ENCODE results near the gene HSPA4L.

Gene HSPA4L

GRCh38 chr4:127780598-127780997, 1.5 kb upstream of the HSPA4L start:
- peaks cover 17% of the 10 kb centered on the region for H3K4me1 ChIP-seq (ENCODE audit: control insufficient read depth, low read length)

GRCh38 chr4:127781300-127782024, 660 bp upstream of the HSPA4L start:
- Histone ChIP-seq H3K9me2 (replicated peaks; ENCODE audit: control insufficient read depth, low read length) (no peaks in the 10 kb centered on the region), H3F3A (ENCODE audit: control insufficient read depth, insufficient read depth) (peaks cover 10% of the 10 kb centered on the region), H3K27me3 (ENCODE audit: control insufficient read depth, low read length) (peaks cover 55% of the 10 kb centered on the region), H4K20me1 (ENCODE audit: control insufficient read depth, insufficient read depth, low read depth, low read length) (no peaks in the 10 kb centered on the region), H3K4me3 (ENCODE audit: low read length) (peak overlapping the region; percentile 87), H3K9me3 (ENCODE audit: control insufficient read depth, insufficient read depth, low read length) (no peaks in the 10 kb centered on the region), H3K4me1 (ENCODE audit: control insufficient read depth, low read length) (peaks cover 17% of the 10 kb centered on the region), H3K27ac (ENCODE audit: low read depth, low read length) (no peak overlapping the region), H3K36me3 (ENCODE audit: control insufficient read depth, low read length) (no peaks in the 10 kb centered on the region), H3K79me2 (ENCODE audit: control insufficient read depth, low read length) (no peaks in the 10 kb centered on the region), H3K4me2 (ENCODE audit: low read length) (peak overlapping the region; percentile 93)
- TF ChIP-seq CTCF (IDR thresholded peaks at IDR 0.05; ENCODE audit: low read depth, low read length, poor library complexity, severe bottlenecking) (no peak), EZH2phosphoT487 (IDR thresholded peaks at IDR 0.05; ENCODE audit: borderline replicate concordance, low read length) (no peak)

More at GRCh38 chr4:127780598-127780997, 1.5 kb upstream of the HSPA4L start:
- Histone ChIP-seq H3K27ac (ENCODE audit: low read depth, low read length) (no peak overlapping the region), H3K79me2 (ENCODE audit: control insufficient read depth, low read length) (no peaks in the 10 kb centered on the region), H4K20me1 (ENCODE audit: control insufficient read depth, insufficient read depth, low read depth, low read length) (no peaks in the 10 kb centered on the region), H3K9me2 (replicated peaks; ENCODE audit: control insufficient read depth, low read length) (no peaks in the 10 kb centered on the region), H3K9me3 (ENCODE audit: control insufficient read depth, insufficient read depth, low read length) (no peaks in the 10 kb centered on the region), H3K4me3 (ENCODE audit: low read length) (no peak overlapping the region), H3F3A (ENCODE audit: control insufficient read depth, insufficient read depth) (peaks cover 10% of the 10 kb centered on the region), H3K36me3 (ENCODE audit: control insufficient read depth, low read length) (no peaks in the 10 kb centered on the region), H3K4me2 (ENCODE audit: low read length) (no peak overlapping the region), H3K27me3 (ENCODE audit: control insufficient read depth, low read length) (peaks cover 55% of the 10 kb centered on the region)
- TF ChIP-seq CTCF (IDR thresholded peaks at IDR 0.05; ENCODE audit: low read depth, low read length, poor library complexity, severe bottlenecking), result no peak
- no peak for TF ChIP-seq EZH2phosphoT487 (IDR thresholded peaks at IDR 0.05; ENCODE audit: borderline replicate concordance, low read length)

- peak overlapping the region; percentile 87 for H3K4me3 ChIP-seq (ENCODE audit: low read length)
- H3K9me2 ChIP-seq (replicated peaks; ENCODE audit: control insufficient read depth, low read length), result no peaks in the 10 kb centered on the region
- TF ChIP-seq EZH2phosphoT487 (IDR thresholded peaks at IDR 0.05; ENCODE audit: borderline replicate concordance, low read length) (no peak), CTCF (IDR thresholded peaks at IDR 0.05; ENCODE audit: low read depth, low read length, poor library complexity, severe bottlenecking) (no peak)
- peaks cover 17% of the 10 kb centered on the region for H3K4me1 ChIP-seq (ENCODE audit: control insufficient read depth, low read length)
- H3K9me3 ChIP-seq (ENCODE audit: control insufficient read depth, insufficient read depth, low read length), result no peaks in the 10 kb centered on the region
- H3K4me2 ChIP-seq (ENCODE audit: low read length), result peak overlapping the region; percentile 93
- no peaks in the 10 kb centered on the region for H3K36me3 ChIP-seq (ENCODE audit: control insufficient read depth, low read length)
- no peaks in the 10 kb centered on the region for H4K20me1 ChIP-seq (ENCODE audit: control insufficient read depth, insufficient read depth, low read depth, low read length)
- H3K79me2 ChIP-seq (ENCODE audit: control insufficient read depth, low read length), result no peaks in the 10 kb centered on the region
- no peak overlapping the region for H3K27ac ChIP-seq (ENCODE audit: low read depth, low read length)
- H3F3A ChIP-seq (ENCODE audit: control insufficient read depth, insufficient read depth), result peaks cover 10% of the 10 kb centered on the region
- peaks cover 55% of the 10 kb centered on the region for H3K27me3 ChIP-seq (ENCODE audit: control insufficient read depth, low read length)
These were observed 172 bp upstream of the HSPA4L start for GRCh38 chr4:127782025-127782274.

Data from DOHH2 (cell line).